Osteoblast (primary cell): ENCODE results near the gene ALDH1A1. TPM values are rescaled to one million over a fixed set of nuclear protein-coding genes. Genes with fewer than 3 reads are reported as not detected.

Experiments used
- DNase-seq: peaks from one replicate; pipeline ENCODE4 v3.0.0; 2011; ENCODE audit warnings: low spot score, mixed read lengths; ENCODE audit not compliant: insufficient read length; ENCODE audit errors: missing footprints
- H2AFZ ChIP-seq: 2 replicates; pipeline ENCODE4 v1.6.0; 2011; ENCODE audit warnings: mild to moderate bottlenecking, low read length
- H3K27ac ChIP-seq: 2 replicates; pipeline ENCODE4 v1.5.1; 2011; ENCODE audit warnings: mild to moderate bottlenecking, low read depth, low read length, moderate library complexity
- H3K27me3 ChIP-seq: 2 replicates; pipeline ENCODE4 v1.6.0; 2012; ENCODE audit warnings: mild to moderate bottlenecking, control low read depth, inconsistent platforms, low read length, moderate library complexity; ENCODE audit not compliant: insufficient read depth
- H3K36me3 ChIP-seq: 2 replicates; pipeline ENCODE4 v1.5.1; 2011; ENCODE audit warnings: mild to moderate bottlenecking, low read length, control low read depth, moderate library complexity; ENCODE audit not compliant: insufficient read depth
- H3K4me1 ChIP-seq: 2 replicates; pipeline ENCODE4 v1.5.1; 2011; ENCODE audit warnings: mild to moderate bottlenecking, low read length, control low read depth, moderate library complexity; ENCODE audit not compliant: insufficient read depth
- H3K4me2 ChIP-seq: 2 replicates; pipeline ENCODE4 v1.6.0; 2011; ENCODE audit warnings: mild to moderate bottlenecking, low read length; ENCODE audit not compliant: insufficient read depth
- H3K4me3 ChIP-seq: fragments of 200-600 bp; sonication (generic); 3 replicates; pipeline ENCODE4 v1.5.1; 2012; ENCODE audit warnings: mild to moderate bottlenecking, low read length, inconsistent platforms; ENCODE audit not compliant: insufficient read depth
- H3K79me2 ChIP-seq: 2 replicates; pipeline ENCODE4 v1.6.0; 2012; ENCODE audit warnings: mild to moderate bottlenecking, low read length, control low read depth, inconsistent platforms; ENCODE audit not compliant: insufficient read depth
- H3K9me3 ChIP-seq: 2 replicates; pipeline ENCODE4 v1.5.1; 2011; ENCODE audit warnings: low read depth, low read length, control low read depth
- H4K20me1 ChIP-seq: 2 replicates; pipeline ENCODE4 v1.6.0; 2012; ENCODE audit warnings: mild to moderate bottlenecking, low read length, control low read depth; ENCODE audit not compliant: insufficient read depth
- CTCF ChIP-seq: IDR thresholded peaks from 2 replicates; pipeline ENCODE4 v1.5.1; 2011; ENCODE audit warnings: mild to moderate bottlenecking, low read depth, low read length, moderate library complexity; ENCODE audit errors: extremely low read depth
- total RNA-seq: library from RNA; depleted of rRNA; stranded (reverse); fragments of >200 nt; gene quantifications from 2 replicates; pipeline ENCODE4 v1.2.3, GENCODE V29; 2012

The ALDH1A1 gene
- total RNA-seq, 1 donor, result 0.36 TPM

GRCh38 chr9:72933730-72934665 is 18.9 kb downstream of the ALDH1A1 start:
- Histone ChIP-seq H3K36me3 (no peaks in the 10 kb centered on the region), H3K4me1 (no peaks in the 10 kb centered on the region), H3K79me2 (no peaks in the 10 kb centered on the region), H3K27me3 (no peaks in the 10 kb centered on the region), H2AFZ (no peak overlapping the region), H4K20me1 (no peaks in the 10 kb centered on the region), H3K4me2 (no peak overlapping the region), H3K27ac (no peak overlapping the region), H3K9me3 (no peaks in the 10 kb centered on the region), H3K4me3 (no peak overlapping the region)
- no peak for TF ChIP-seq CTCF
- no peak for DNase-seq

- Histone ChIP-seq H4K20me1 (no peaks in the 10 kb centered on the region), H3K4me1 (no peaks in the 10 kb centered on the region), H3K36me3 (no peaks in the 10 kb centered on the region), H3K27me3 (no peaks in the 10 kb centered on the region), H3K79me2 (no peaks in the 10 kb centered on the region), H3K9me3 (no peaks in the 10 kb centered on the region), H3K27ac (no peak overlapping the region), H3K4me2 (no peak overlapping the region), H3K4me3 (no peak overlapping the region), H2AFZ (no peak overlapping the region)
- no peak for TF ChIP-seq CTCF
- no peak for DNase-seq
Measured at GRCh38 chr9:72932619-72933018, 20.2 kb downstream of the ALDH1A1 start.

- no peak for TF ChIP-seq CTCF
- no peak overlapping the region for H3K27ac ChIP-seq
- no peaks in the 10 kb centered on the region for H3K27me3 ChIP-seq
- no peaks in the 10 kb centered on the region for H4K20me1 ChIP-seq
- H3K4me2 ChIP-seq, result no peak overlapping the region
- no peaks in the 10 kb centered on the region for H3K4me1 ChIP-seq
- H3K79me2 ChIP-seq, result no peaks in the 10 kb centered on the region
- no peak overlapping the region for H2AFZ ChIP-seq
- H3K9me3 ChIP-seq, result no peaks in the 10 kb centered on the region
- H3K4me3 ChIP-seq, result no peak overlapping the region
- H3K36me3 ChIP-seq, result no peaks in the 10 kb centered on the region
- DNase-seq, result no peak
Measured at GRCh38 chr9:72931897-72932296, 21.0 kb downstream of the ALDH1A1 start.

GRCh38 chr9:72931437-72931836 is 21.4 kb downstream of the ALDH1A1 start:
- no peaks in the 10 kb centered on the region for H3K79me2 ChIP-seq
- no peaks in the 10 kb centered on the region for H4K20me1 ChIP-seq
- no peak overlapping the region for H3K4me2 ChIP-seq
- H3K4me1 ChIP-seq, result no peaks in the 10 kb centered on the region
- H3K27ac ChIP-seq, result no peak overlapping the region
- DNase-seq, result no peak
- no peak overlapping the region for H3K4me3 ChIP-seq
- no peaks in the 10 kb centered on the region for H3K36me3 ChIP-seq
- no peak for TF ChIP-seq CTCF
- H3K27me3 ChIP-seq, result no peaks in the 10 kb centered on the region
- no peaks in the 10 kb centered on the region for H3K9me3 ChIP-seq
- no peak overlapping the region for H2AFZ ChIP-seq
